Suprapubic skin (tissue), 4 donors: ENCODE data around the gene NID2. TPM values are rescaled to one million over a fixed set of nuclear protein-coding genes. Genes with fewer than 3 reads are reported as not detected.

Experiments used
- DNase-seq, 2 donors: peaks; one replicate each; pipeline ENCODE4 v3.0.0-alpha.2; 2019; ENCODE audit warnings: low spot score in 2 of 2
- H3K27ac ChIP-seq: fragments of 200-600 bp; sonication (generic); one replicate; pipeline ENCODE4 v1.5.1; 2019
- H3K27me3 ChIP-seq: fragments of 200-600 bp; sonication (generic); one replicate; pipeline ENCODE4 v1.5.1; 2019
- H3K36me3 ChIP-seq: fragments of 200-600 bp; sonication (generic); one replicate; pipeline ENCODE4 v1.5.1; 2019
- H3K4me1 ChIP-seq: fragments of 200-600 bp; sonication (generic); one replicate; pipeline ENCODE4 v1.5.1; 2019
- H3K4me3 ChIP-seq: fragments of 200-600 bp; sonication (generic); one replicate; pipeline ENCODE4 v1.5.1; 2019; ENCODE audit warnings: mild to moderate bottlenecking
- H3K9me3 ChIP-seq: fragments of 200-600 bp; sonication (generic); one replicate; pipeline ENCODE4 v1.5.1; 2019
- EP300 ChIP-seq: sonication (generic); formaldehyde crosslinking; IDR thresholded peaks from one replicate; pipeline ENCODE4 v1.6.1; 2017; ENCODE audit warnings: antibody characterized with exemption
- POLR2A ChIP-seq, 2 donors: fragments of 450-650 bp; IDR thresholded peaks; one replicate each; pipeline ENCODE4 v1.6.1; 2017; ENCODE audit warnings: antibody characterized with exemption in 2 of 2, mild to moderate bottlenecking in 2 of 2, moderate library complexity in 2 of 2
- POLR2AphosphoS5 ChIP-seq, 3 donors: sonication (generic); formaldehyde crosslinking; IDR thresholded peaks; one replicate each; pipeline ENCODE4 v1.6.1; 2017; ENCODE audit warnings: antibody characterized with exemption in 3 of 3
- WGBS: methylation state at CpG from one replicate; pipeline ENCODE4 v1.1.5; 2018; 5-methylcytosine and 5-hydroxymethylcytosine counted together
- total RNA-seq, 4 donors: library from RNA; depleted of rRNA; stranded (reverse); fragments of >200 nt; gene quantifications; one replicate each; pipeline ENCODE4 v1.1.0, GENCODE V29; 2016
- TF ChIP-seq, protein P1 (sequence below), 2 donors: fragments of 200-600 bp in 1 of 2; fragments of 450-650 bp in 1 of 2; sonication (generic) in 1 of 2; IDR thresholded peaks; one replicate each; pipeline ENCODE4 v1.5.1; 2016 to 2019; ENCODE audit warnings: antibody characterized with exemption in 2 of 2, mild to moderate bottlenecking in 1 of 2, moderate library complexity in 1 of 2

NID2 gene
- total RNA-seq, 4 donors from 2014 or later: 1.0 to 4.3 (median 2.6) TPM

GRCh38 chr14:52042371-52043289 is 26.2 kb downstream of the NID2 start:
- WGBS: 21% methylated on average over 8 of the region's 8 CpGs
- Histone ChIP-seq H3K27ac (no peak overlapping the region), H3K4me1 (peaks cover 11% of the 10 kb centered on the region)

DNA sequence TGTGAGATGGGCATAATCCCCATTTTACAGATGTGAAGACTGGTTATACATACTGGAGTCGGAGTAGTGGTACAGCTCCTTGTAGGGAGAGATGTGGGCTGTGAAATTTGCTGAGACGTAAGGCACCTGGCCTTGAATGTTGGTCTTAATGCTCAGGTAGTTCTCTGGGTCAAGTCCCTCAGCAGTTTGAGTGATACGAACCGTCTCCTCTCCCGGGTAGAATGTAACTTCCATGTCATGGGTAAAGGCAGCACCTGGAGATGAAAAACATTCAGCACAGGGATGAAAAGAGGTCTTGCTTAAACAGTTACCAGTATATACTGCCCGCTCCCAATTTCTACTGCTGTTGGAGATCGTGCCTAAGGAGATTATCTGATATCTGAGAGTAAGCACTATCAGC is 28.3 kb downstream of the NID2 start:
- DNase-seq: no peak
- no peak for TF ChIP-seq POLR2A (IDR thresholded peaks at IDR 0.05)
- TF ChIP-seq, protein P1, sequence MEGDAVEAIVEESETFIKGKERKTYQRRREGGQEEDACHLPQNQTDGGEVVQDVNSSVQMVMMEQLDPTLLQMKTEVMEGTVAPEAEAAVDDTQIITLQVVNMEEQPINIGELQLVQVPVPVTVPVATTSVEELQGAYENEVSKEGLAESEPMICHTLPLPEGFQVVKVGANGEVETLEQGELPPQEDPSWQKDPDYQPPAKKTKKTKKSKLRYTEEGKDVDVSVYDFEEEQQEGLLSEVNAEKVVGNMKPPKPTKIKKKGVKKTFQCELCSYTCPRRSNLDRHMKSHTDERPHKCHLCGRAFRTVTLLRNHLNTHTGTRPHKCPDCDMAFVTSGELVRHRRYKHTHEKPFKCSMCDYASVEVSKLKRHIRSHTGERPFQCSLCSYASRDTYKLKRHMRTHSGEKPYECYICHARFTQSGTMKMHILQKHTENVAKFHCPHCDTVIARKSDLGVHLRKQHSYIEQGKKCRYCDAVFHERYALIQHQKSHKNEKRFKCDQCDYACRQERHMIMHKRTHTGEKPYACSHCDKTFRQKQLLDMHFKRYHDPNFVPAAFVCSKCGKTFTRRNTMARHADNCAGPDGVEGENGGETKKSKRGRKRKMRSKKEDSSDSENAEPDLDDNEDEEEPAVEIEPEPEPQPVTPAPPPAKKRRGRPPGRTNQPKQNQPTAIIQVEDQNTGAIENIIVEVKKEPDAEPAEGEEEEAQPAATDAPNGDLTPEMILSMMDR (IDR thresholded peaks at IDR 0.05): no peak
- no peak for TF ChIP-seq EP300
- no peak for TF ChIP-seq POLR2AphosphoS5 (IDR thresholded peaks at IDR 0.05)
- Histone ChIP-seq H3K4me3 (no peak overlapping the region), H3K27me3 (no peaks in the 10 kb centered on the region), H3K4me1 (peaks cover 11% of the 10 kb centered on the region), H3K36me3 (no peaks in the 10 kb centered on the region), H3K27ac (no peak overlapping the region), H3K9me3 (no peaks in the 10 kb centered on the region)
- WGBS: 96% methylated on average over 7 of the region's 7 CpGs

More at GRCh38 chr14:52042371-52043289, 26.2 kb downstream of the NID2 start:
- H3K9me3 ChIP-seq: no peaks in the 10 kb centered on the region
- TF ChIP-seq, protein P1 (IDR thresholded peaks at IDR 0.05): no peak
- no peaks in the 10 kb centered on the region for H3K36me3 ChIP-seq
- no peak overlapping the region for H3K4me3 ChIP-seq
- no peak for DNase-seq
- H3K27me3 ChIP-seq: no peaks in the 10 kb centered on the region

GRCh38 chr14:52039124-52039815 is 29.6 kb downstream of the NID2 start:
- TF ChIP-seq EP300 (no peak), POLR2A (IDR thresholded peaks at IDR 0.05) (no peak), POLR2AphosphoS5 (IDR thresholded peaks at IDR 0.05) (no peak)
- TF ChIP-seq, protein P1 (IDR thresholded peaks at IDR 0.05): no peak
- WGBS: 93% methylated on average over 7 of the region's 7 CpGs
- no peak for DNase-seq
- no peaks in the 10 kb centered on the region for H3K36me3 ChIP-seq
- no peak overlapping the region for H3K4me3 ChIP-seq
- H3K9me3 ChIP-seq: no peaks in the 10 kb centered on the region
- no peaks in the 10 kb centered on the region for H3K27me3 ChIP-seq
- no peak overlapping the region for H3K27ac ChIP-seq
- H3K4me1 ChIP-seq: peaks cover 11% of the 10 kb centered on the region

GRCh38 chr14:52033101-52033642 is 35.7 kb downstream of the NID2 start:
- peak overlapping the region; percentile 23 for H3K27ac ChIP-seq
- DNase-seq: no peak

More at GRCh38 chr14:52033101-52033642, 35.7 kb downstream of the NID2 start:
- Histone ChIP-seq H3K9me3 (no peaks in the 10 kb centered on the region), H3K4me3 (no peak overlapping the region), H3K4me1 (no peaks in the 10 kb centered on the region), H3K27me3 (no peaks in the 10 kb centered on the region), H3K36me3 (no peaks in the 10 kb centered on the region)
- TF ChIP-seq, protein P1 (IDR thresholded peaks at IDR 0.05): no peak
- TF ChIP-seq POLR2AphosphoS5 (IDR thresholded peaks at IDR 0.05) (no peak), EP300 (no peak), POLR2A (IDR thresholded peaks at IDR 0.05) (no peak)
- WGBS: 28% methylated on average over 10 of the region's 10 CpGs
